Neural progenitor cell (in vitro differentiated cells): ENCODE measurements around the gene OR10J5.

Experiments
- CTCF ChIP-seq: fragments of 200-600 bp; sonication (generic); IDR thresholded peaks from 2 replicates; pipeline ENCODE4 v1.5.1; 2017; ENCODE audit warnings: antibody characterized with exemption, mild to moderate bottlenecking
- EZH2 ChIP-seq: fragments of 200-600 bp; sonication (generic); IDR thresholded peaks from 2 replicates; pipeline ENCODE4 v1.6.1; 2017; ENCODE audit warnings: antibody characterized with exemption, mild to moderate bottlenecking, moderate library complexity

- TF ChIP-seq EZH2 (no peak), CTCF (no peak)
These were observed 42.5 kb downstream of the OR10J5 start for GRCh38 chr1:159493354-159493753.
